GM12873 (cell line): ENCODE measurements around the gene BACH1.

Experiments used
- CTCF ChIP-seq: IDR thresholded peaks from 2 replicates; pipeline ENCODE4 v1.5.1; 2012; ENCODE audit warnings: low read depth, mild to moderate bottlenecking, moderate library complexity, low read length, control low read depth; ENCODE audit not compliant: insufficient read depth; ENCODE audit errors: missing control alignments

BACH1 gene

DNA sequence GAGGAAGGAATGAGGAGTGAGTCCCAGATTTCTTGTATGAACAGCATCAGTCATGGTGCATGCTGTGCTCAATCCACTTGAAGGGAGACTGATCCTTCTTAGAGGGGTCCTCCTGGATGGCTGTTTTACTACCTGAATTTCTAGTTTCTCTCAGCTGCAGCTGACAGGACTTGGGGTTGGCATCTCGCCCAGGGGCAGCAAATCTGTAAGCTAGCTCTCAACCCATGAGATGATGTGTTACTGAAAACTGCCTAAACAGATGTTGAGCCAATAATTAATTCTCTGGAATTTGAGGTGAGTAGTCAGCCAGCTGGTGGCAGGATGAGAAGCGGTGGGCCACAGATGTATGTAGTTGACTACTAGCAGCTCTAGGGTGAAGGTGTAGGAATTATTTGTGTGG, 19.6 kb downstream of the BACH1 start:
- no peak for TF ChIP-seq CTCF

DNA sequence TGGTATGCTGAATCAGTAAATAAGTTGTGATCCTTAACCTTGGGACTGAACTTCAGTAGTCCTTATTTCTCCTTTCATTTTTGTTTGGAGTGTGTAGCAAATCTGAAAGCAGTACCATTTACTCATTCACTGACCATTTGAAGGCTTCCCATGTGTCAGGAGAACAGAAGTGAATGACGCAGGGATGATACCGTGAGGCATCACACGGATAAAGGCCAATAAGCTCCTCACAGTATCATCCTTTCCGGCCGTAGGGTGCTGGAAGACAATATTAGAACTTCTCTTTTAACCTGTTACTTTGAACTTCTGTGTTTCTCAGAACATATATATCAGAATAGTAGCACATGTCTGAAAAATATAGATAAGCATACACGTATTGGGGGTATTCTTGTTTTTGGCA, 21.3 kb downstream of the BACH1 start:
- TF ChIP-seq CTCF: no peak

DNA sequence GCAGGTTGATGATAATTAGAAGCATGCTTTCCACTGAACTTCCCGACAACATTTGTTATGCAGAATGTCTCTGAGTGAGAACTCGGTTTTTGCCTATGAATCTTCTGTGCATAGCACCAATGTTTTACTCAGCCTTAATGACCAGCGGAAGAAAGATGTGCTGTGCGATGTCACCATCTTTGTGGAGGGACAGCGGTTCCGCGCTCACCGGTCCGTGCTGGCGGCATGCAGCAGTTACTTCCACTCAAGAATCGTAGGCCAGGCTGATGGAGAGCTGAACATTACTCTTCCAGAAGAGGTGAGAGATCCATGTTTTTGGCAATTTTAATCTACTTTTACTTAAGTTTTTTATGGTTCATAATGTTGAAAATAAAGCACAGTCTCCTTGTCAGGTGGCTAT, 22.5 kb downstream of the BACH1 start:
- TF ChIP-seq CTCF: no peak

- no peak for TF ChIP-seq CTCF
Measured at GRCh38 chr21:29321932-29322928, 23.5 kb downstream of the BACH1 start.

DNA sequence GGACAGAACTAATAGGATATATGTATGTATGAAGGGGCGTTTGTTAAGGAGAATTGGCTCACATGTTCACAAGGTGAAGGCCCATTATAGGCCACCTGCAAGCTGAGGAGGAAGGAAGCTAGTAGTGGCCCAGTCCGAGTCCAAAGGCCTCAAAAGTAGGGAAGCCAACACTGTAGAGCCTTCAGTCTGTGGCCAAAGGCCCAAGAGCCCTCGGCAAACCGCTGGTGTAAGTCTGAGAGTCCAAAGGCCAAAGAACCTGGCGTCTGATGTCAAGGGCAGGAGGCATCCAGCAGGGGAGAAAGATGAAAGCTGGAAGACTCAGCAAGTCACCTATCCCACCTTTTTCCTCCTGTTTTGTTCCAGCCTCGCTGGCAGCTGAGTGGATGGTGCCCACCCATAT, 24.5 kb downstream of the BACH1 start:
- TF ChIP-seq CTCF: no peak

GRCh38 chr21:29326914-29327554, 28.3 kb downstream of the BACH1 start:
- no peak for TF ChIP-seq CTCF

- no peak for TF ChIP-seq CTCF
Measured at GRCh38 chr21:29329406-29329805, 30.7 kb downstream of the BACH1 start.
